Prostate gland (tissue), 2 donors: ENCODE results near the gene PFKP. TPM values are rescaled to one million over a fixed set of nuclear protein-coding genes. Genes with fewer than 3 reads are reported as not detected.

Experiments used
- DNase-seq: peaks from one replicate; pipeline ENCODE4 v3.0.0-alpha.2; 2019; ENCODE audit warnings: low spot score
- H3K27ac ChIP-seq, 2 donors: fragments of 200-600 bp; sonication (generic); 2 replicates each; pipeline ENCODE4 v1.5.1; 2017 to 2019
- H3K27me3 ChIP-seq: fragments of 200-600 bp; sonication (generic); replicated peaks from 2 replicates; pipeline ENCODE4 v1.5.1; 2019; ENCODE audit not compliant: insufficient read depth
- H3K36me3 ChIP-seq, 2 donors: fragments of 200-600 bp; sonication (generic); 1 replicate in 1 of 2; 2 replicates in 1 of 2; pipeline versions ENCODE4 v1.5.1 to v1.8.1; 2017 to 2019
- H3K4me1 ChIP-seq: fragments of 200-600 bp; sonication (generic); replicated peaks from 2 replicates; pipeline ENCODE4 v1.5.1; 2019
- H3K4me3 ChIP-seq, 2 donors: fragments of 200-600 bp; sonication (generic); 2 replicates each; pipeline ENCODE4 v1.5.1; 2017 to 2019
- H3K9me3 ChIP-seq: fragments of 200-600 bp; sonication (generic); 2 replicates; pipeline ENCODE4 v1.5.1; 2017
- POLR2A ChIP-seq: fragments of 450-650 bp; IDR thresholded peaks from one replicate; pipeline ENCODE4 v1.6.1; 2016; ENCODE audit warnings: antibody characterized with exemption, mild to moderate bottlenecking
- POLR2AphosphoS5 ChIP-seq: sonication (generic); formaldehyde crosslinking; IDR thresholded peaks from one replicate; pipeline ENCODE4 v1.6.1; 2017; ENCODE audit warnings: antibody characterized with exemption
- WGBS: methylation state at CpG from one replicate; pipeline ENCODE4 v1.1.5; 2018; 5-methylcytosine and 5-hydroxymethylcytosine counted together
- intact Hi-C: fragments of 100-400 bp; cut with DNase I; formaldehyde crosslinking; loops from one replicate; pipeline ENCODE4 v1.14.2; 2022
- total RNA-seq, 2 donors: library from RNA; depleted of rRNA; stranded (reverse); fragments of >200 nt; gene quantifications; one replicate each; pipeline ENCODE4 v1.1.0, GENCODE V29; 2016
- TF ChIP-seq, protein P1 (sequence below), 4 experiments: fragments of 200-600 bp in 2 of 4; fragments of 450-650 bp in 2 of 4; sonication (generic) in 2 of 4; IDR thresholded peaks; 1 replicate in 3 of 4; 2 replicates in 1 of 4; pipeline ENCODE4 v1.5.1; 2016 to 2019; ENCODE audit warnings: antibody characterized with exemption in 4 of 4, mild to moderate bottlenecking in 2 of 4, moderate library complexity in 2 of 4

PFKP gene
- total RNA-seq, 2 donors from 2014 or later, result 35.1 to 86.9 TPM

DNA sequence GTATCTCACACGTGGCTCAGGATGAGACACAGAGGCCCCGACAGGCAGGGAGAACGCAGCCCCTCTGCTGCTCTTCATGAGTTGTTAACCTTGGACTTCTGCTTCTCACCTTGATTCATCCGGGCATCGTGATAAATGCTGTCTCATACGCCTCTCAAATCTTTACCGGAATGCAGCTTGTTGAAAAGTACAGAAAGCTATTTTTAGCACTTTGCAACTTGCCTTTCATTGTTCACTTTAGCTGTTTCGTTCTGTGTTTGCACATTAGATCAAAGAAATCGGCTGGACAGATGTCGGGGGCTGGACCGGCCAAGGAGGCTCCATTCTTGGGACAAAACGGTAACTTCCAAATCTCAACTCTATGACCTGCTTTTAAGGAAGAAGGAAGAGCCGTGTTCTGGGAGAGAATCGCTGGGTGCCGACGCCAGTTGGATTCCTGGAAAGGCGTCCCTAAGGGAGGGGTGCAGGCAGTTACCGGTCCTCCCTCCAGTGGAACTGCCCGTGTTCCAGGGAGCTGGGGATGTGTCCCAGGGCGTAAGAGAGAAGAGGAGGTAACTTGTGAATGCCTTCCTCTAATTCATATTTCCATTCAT, 49.3 kb downstream of the PFKP start:
- intact Hi-C loops, result no loop called here
- no peak overlapping the region for H3K4me3 ChIP-seq
- 37% methylated on average over 20 of the region's 20 CpGs for WGBS
- DNase-seq, result no peak
- no peak for TF ChIP-seq POLR2AphosphoS5
- no peak for TF ChIP-seq POLR2A
- TF ChIP-seq, protein P1, sequence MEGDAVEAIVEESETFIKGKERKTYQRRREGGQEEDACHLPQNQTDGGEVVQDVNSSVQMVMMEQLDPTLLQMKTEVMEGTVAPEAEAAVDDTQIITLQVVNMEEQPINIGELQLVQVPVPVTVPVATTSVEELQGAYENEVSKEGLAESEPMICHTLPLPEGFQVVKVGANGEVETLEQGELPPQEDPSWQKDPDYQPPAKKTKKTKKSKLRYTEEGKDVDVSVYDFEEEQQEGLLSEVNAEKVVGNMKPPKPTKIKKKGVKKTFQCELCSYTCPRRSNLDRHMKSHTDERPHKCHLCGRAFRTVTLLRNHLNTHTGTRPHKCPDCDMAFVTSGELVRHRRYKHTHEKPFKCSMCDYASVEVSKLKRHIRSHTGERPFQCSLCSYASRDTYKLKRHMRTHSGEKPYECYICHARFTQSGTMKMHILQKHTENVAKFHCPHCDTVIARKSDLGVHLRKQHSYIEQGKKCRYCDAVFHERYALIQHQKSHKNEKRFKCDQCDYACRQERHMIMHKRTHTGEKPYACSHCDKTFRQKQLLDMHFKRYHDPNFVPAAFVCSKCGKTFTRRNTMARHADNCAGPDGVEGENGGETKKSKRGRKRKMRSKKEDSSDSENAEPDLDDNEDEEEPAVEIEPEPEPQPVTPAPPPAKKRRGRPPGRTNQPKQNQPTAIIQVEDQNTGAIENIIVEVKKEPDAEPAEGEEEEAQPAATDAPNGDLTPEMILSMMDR (IDR thresholded peaks at IDR 0.05), result no peak
- H3K36me3 ChIP-seq, result peaks cover 0 to 5% of the 10 kb centered on the region in 2 donors
- H3K9me3 ChIP-seq, result no peaks in the 10 kb centered on the region
- no peaks in the 10 kb centered on the region for H3K4me1 ChIP-seq
- H3K27ac ChIP-seq, result no peak overlapping the region
- no peaks in the 10 kb centered on the region for H3K27me3 ChIP-seq

DNA sequence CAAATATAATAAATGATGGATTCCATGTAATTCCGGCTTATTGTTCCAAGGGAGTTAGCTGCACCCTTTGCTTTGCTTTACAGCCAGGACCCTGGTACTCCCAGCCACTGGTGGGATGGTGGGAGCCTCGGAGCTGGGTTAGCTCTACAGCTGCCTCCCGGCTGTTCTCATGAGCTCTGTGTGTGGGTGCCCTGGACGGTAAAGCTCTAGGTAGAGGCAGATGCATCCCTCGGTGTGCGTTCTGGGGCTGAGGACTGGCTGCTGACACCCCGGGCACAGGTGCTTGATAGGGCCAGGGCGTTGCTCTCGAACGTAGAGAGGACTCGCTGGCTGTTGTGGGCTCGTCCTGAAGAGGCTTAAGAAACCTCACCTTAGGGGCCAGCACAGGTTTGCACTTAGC, 50.1 kb downstream of the PFKP start:
- Histone ChIP-seq H3K36me3 (peaks cover 5 to 6% of the 10 kb centered on the region in 2 donors), H3K9me3 (no peaks in the 10 kb centered on the region), H3K4me1 (no peaks in the 10 kb centered on the region), H3K4me3 (no peak overlapping the region), H3K27ac (no peak overlapping the region), H3K27me3 (no peaks in the 10 kb centered on the region)
- WGBS, result 94% methylated on average over 12 of the region's 12 CpGs
- intact Hi-C loops, result no loop called here
- TF ChIP-seq, protein P1 (IDR thresholded peaks at IDR 0.05), result no peak
- no peak for TF ChIP-seq POLR2A
- no peak for TF ChIP-seq POLR2AphosphoS5
- no peak for DNase-seq

DNA sequence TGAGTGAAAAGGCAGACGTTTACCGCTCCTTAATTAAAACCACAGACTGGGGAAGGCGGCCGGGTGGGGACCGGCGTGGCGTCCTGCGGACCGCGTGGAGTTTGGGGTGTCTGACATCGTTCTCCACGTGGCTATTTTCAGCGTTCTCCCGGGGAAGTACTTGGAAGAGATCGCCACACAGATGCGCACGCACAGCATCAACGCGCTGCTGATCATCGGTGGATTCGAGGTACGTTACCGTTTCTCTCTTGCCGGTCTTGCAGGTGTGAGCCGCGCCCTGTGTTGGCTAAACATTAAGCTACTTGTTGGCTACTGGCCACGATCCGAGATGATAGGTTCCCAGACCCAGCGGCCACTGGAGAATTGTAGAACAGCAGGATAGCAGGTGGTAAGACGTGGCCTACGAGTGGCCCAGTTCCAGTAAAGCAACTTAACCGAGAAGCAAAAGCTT, 51.3 kb downstream of the PFKP start:
- Histone ChIP-seq H3K27me3 (no peaks in the 10 kb centered on the region), H3K9me3 (no peaks in the 10 kb centered on the region), H3K4me3 (no peak overlapping the region), H3K4me1 (no peaks in the 10 kb centered on the region), H3K27ac (no peak overlapping the region), H3K36me3 (peaks cover 0 to 6% of the 10 kb centered on the region in 2 donors)
- intact Hi-C loops, result no loop called here
- TF ChIP-seq POLR2A, result no peak
- TF ChIP-seq, protein P1 (IDR thresholded peaks at IDR 0.05), result no peak
- no peak for TF ChIP-seq POLR2AphosphoS5
- no peak for DNase-seq
- WGBS, result 92% methylated on average over 32 of the region's 32 CpGs

DNA sequence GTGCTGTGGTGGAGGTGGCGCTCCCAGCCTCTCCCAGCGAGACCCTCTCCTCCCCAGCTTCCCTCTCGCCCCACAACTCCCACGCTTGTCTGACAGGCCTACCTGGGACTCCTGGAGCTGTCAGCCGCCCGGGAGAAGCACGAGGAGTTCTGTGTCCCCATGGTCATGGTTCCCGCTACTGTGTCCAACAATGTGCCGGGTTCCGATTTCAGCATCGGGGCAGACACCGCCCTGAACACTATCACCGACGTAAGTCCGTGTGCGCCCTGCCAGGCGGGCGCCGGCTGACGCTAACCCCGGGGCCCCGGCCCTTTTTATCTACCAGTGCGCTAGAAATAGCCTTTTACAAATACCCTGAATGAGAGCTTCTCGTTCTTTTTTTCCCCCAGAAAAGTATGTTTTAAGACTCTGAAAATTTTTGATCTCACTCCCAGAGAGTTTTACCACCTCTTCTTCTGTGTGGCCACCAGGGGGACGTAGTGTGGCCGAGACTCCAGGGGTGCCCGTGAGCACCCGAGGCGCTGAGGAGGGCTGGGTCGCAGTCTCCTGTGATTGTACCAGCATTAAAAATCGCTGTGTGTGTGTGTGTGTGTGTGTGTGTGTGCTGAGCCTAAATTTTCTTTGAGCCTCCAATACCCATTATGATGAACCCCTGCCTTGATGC, 52.6 kb downstream of the PFKP start:
- Histone ChIP-seq H3K36me3 (peaks cover 0 to 6% of the 10 kb centered on the region in 2 donors), H3K27me3 (no peaks in the 10 kb centered on the region), H3K4me1 (no peaks in the 10 kb centered on the region), H3K4me3 (no peak overlapping the region), H3K27ac (no peak overlapping the region), H3K9me3 (no peaks in the 10 kb centered on the region)
- WGBS, result 87% methylated on average over 31 of the region's 31 CpGs
- TF ChIP-seq, protein P1 (IDR thresholded peaks at IDR 0.05), result peak in 1 of 4 experiments; percentile 22
- TF ChIP-seq POLR2A, result no peak
- DNase-seq, result no peak
- intact Hi-C loops, result no loop called here

DNA sequence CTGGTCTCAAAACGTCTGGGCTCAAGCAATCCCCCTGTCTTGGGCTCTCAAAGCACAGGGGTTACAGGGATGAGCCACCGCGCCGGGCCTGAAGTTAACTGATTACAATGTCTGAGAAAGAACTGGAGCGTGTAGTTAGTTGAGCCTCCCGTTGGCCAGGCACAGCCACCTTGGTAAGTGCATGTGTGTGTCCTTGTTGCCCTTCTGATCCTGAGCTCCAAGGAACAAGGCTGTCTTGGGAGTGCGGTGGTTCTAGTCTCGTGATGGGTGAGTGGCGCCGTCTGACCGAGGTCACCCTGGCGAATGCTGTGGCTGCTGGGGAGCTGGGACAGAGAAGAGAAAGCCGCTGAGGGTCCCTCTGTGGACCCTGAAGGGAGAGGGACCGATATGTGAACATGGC, 54.7 kb downstream of the PFKP start:
- H3K9me3 ChIP-seq, result no peaks in the 10 kb centered on the region
- no peak for DNase-seq
- intact Hi-C loops, result no loop called here
- TF ChIP-seq, protein P1 (IDR thresholded peaks at IDR 0.05), result no peak
- no peak for TF ChIP-seq POLR2AphosphoS5
- TF ChIP-seq POLR2A, result no peak
- no peak overlapping the region for H3K4me3 ChIP-seq
- no peak overlapping the region for H3K27ac ChIP-seq
- WGBS, result 90% methylated on average over 14 of the region's 14 CpGs
- H3K4me1 ChIP-seq, result no peaks in the 10 kb centered on the region
- peaks cover 0 to 6% of the 10 kb centered on the region in 2 donors for H3K36me3 ChIP-seq
- H3K27me3 ChIP-seq, result no peaks in the 10 kb centered on the region
